PC-3 (cell line): ENCODE results near the gene MXD1. TPM values are rescaled to one million over a fixed set of nuclear protein-coding genes. Genes with fewer than 3 reads are reported as not detected.

Source experiments
- ATAC-seq: fragments of 200-7000 bp; cut with Tn5 transposase; 2 replicates; pipeline ENCODE4 v1.9.1; 2020; ENCODE audit warnings: mild to moderate bottlenecking, moderate library complexity
- BruUV-seq: library from RNA; stranded (reverse); fragments of 400-500 nt; replicated peaks from 2 replicates; lab custom pipeline; 2021; lab: Mats Ljungman, UMichigan
- CTCF ChIA-PET: fragments of 300-600 bp; sonication (Branson Sonifier 250); formaldehyde crosslinking; loops from one replicate; lab custom pipeline; 2022; ENCODE audit warnings: antibody characterized with exemption; lab: Charles Lee
- POLR2A ChIA-PET: fragments of 300-600 bp; sonication (Branson Sonifier 250); formaldehyde crosslinking; loops from one replicate; lab custom pipeline; 2022; ENCODE audit warnings: antibody characterized with exemption; ENCODE audit not compliant: unreplicated experiment; lab: Charles Lee
- DNase-seq: peaks from one replicate; pipeline ENCODE4 v3.0.0-alpha.2; 2015
- H2AFZ ChIP-seq: fragments of 300-600 bp; sonication (generic); 2 replicates; pipeline ENCODE4 v1.6.0; 2016; ENCODE audit warnings: antibody characterized with exemption, low read length
- H3F3A ChIP-seq: fragments of 300-600 bp; sonication (generic); one replicate; pipeline ENCODE4 v1.6.0; 2017; ENCODE audit warnings: antibody characterized with exemption, low read length, control low read depth, mild to moderate bottlenecking; ENCODE audit not compliant: unreplicated experiment
- H3K27ac ChIP-seq: fragments of 300-600 bp; sonication (generic); 2 replicates; pipeline ENCODE4 v1.5.1; 2016; ENCODE audit warnings: mild to moderate bottlenecking, low read length
- H3K27me3 ChIP-seq: fragments of 300-600 bp; sonication (generic); 2 replicates; pipeline ENCODE4 v1.6.1; 2016; ENCODE audit warnings: low read length, mixed read lengths
- H3K36me3 ChIP-seq: fragments of 300-600 bp; sonication (generic); 2 replicates; pipeline ENCODE4 v1.6.1; 2016; ENCODE audit warnings: low read depth, mixed run types, low read length, mixed read lengths
- H3K4me1 ChIP-seq: fragments of 300-600 bp; sonication (generic); 2 replicates; pipeline ENCODE4 v1.5.1; 2016; ENCODE audit warnings: low read length; ENCODE audit not compliant: insufficient read depth
- H3K4me2 ChIP-seq: fragments of 300-600 bp; sonication (generic); 2 replicates; pipeline ENCODE4 v1.6.0; 2016; ENCODE audit warnings: low read length
- H3K4me3 ChIP-seq: fragments of 300-600 bp; sonication (generic); 2 replicates; pipeline ENCODE4 v1.5.1; 2016; ENCODE audit warnings: mild to moderate bottlenecking, low read length, mixed read lengths
- H3K79me2 ChIP-seq: fragments of 300-600 bp; sonication (generic); 2 replicates; pipeline ENCODE4 v1.6.1; 2017; ENCODE audit warnings: low read length, mixed read lengths
- H3K9ac ChIP-seq: fragments of 300-600 bp; sonication (generic); 2 replicates; pipeline ENCODE4 v1.6.0; 2016; ENCODE audit warnings: mild to moderate bottlenecking, low read length
- H3K9me2 ChIP-seq: fragments of 300-600 bp; sonication (generic); replicated peaks from 2 replicates; pipeline ENCODE4 v1.6.1; 2016; ENCODE audit warnings: mixed run types, low read length, mixed read lengths
- H3K9me3 ChIP-seq: fragments of 300-600 bp; sonication (generic); 2 replicates; pipeline ENCODE4 v1.6.1; 2016; ENCODE audit warnings: low read length, mixed read lengths
- H4K20me1 ChIP-seq: fragments of 300-600 bp; sonication (generic); 2 replicates; pipeline ENCODE4 v1.6.1; 2016; ENCODE audit warnings: low read length, mixed read lengths
- EZH2 ChIP-seq: fragments of 300-600 bp; sonication (generic); IDR thresholded peaks from one replicate; pipeline ENCODE4 v1.6.1; 2017; ENCODE audit warnings: antibody characterized with exemption, mild to moderate bottlenecking, low read length; ENCODE audit not compliant: unreplicated experiment
- EZH2phosphoT487 ChIP-seq: fragments of 300-600 bp; sonication (generic); IDR thresholded peaks from 2 replicates; pipeline ENCODE4 v1.6.1; 2018; ENCODE audit warnings: mild to moderate bottlenecking, antibody characterized with exemption, low read length, borderline replicate concordance
- intact Hi-C: fragments of 100-400 bp; cut with micrococcal nuclease; formaldehyde crosslinking; loops from 2 replicates; pipeline ENCODE4 v1.9.0; 2023
- total RNA-seq: library from RNA; depleted of rRNA; stranded (reverse); fragments of >200 nt; gene quantifications from 2 replicates; pipeline ENCODE4 v1.2.3, GENCODE V29; 2014
- TF ChIP-seq, protein P1 (sequence below): fragments of 300-600 bp; sonication (generic); conservative IDR thresholded peaks from 2 replicates; pipeline ENCODE4 v1.5.1; 2017; ENCODE audit warnings: antibody characterized with exemption, low read depth, mild to moderate bottlenecking, low read length

Gene MXD1
- total RNA-seq, 1 experiment from 2014 or later = 6.8 TPM

DNA sequence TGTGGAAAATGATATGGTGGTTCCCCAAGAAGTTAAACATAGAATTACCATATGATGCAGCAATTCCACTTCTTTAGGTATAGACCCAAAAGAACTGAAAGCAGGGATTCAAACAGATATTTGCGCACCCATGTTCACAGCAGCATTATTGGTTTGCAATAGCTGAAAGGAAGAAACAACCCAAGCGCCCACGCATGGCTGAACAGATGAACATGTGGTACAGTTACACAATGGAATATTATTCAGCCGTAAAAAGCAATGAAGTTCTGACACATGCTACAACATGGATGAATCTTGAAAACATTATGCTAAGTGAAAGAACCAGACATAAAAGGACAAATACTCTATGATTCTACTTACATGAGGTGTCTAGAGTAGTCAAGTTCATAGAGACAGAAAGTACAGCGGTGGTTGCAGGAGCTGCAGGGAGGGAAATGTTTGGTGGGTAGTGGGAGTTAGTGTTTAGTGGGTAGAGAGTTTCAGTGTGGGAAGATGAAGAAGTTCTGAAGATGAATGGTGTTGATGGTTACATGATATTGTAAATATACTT, 73.3 kb downstream of the MXD1 start:
- intact Hi-C loops = loop anchor here (2.0 to 5.0 kb wide), 2 partner anchors 41 to 56 kb away; no protein-coding TSS in a partner anchor
- no peak for ATAC-seq

DNA sequence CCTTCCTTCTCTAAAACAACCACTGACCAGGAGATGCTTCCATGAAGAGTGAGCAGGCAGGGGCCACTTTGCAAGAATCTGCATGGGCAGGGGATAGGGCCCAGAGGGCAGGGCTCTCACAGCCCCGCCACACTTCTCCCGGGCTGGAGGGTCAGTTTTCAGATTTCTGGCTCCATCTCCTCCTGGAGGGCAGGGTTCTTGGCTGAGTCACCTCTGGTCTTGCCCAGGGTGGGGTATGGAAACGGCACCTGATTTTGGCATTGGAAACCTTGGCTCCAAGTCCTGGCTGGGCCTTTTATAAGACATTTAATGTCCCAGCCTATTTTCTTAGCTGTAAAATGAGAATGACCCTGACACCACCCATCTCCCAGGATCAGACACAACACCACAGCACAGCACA, 74.1 kb downstream of the MXD1 start:
- Histone ChIP-seq H3K27ac (peak overlapping the region; percentile 94), H4K20me1 (no peaks in the 10 kb centered on the region), H3K4me1 (peaks cover 17% of the 10 kb centered on the region), H3K9me3 (no peaks in the 10 kb centered on the region), H3K9me2 (no peaks in the 10 kb centered on the region), H3F3A (no peaks in the 10 kb centered on the region), H3K36me3 (no peaks in the 10 kb centered on the region), H2AFZ (peak overlapping the region; percentile 64), H3K4me2 (peak overlapping the region; percentile 76), H3K27me3 (no peaks in the 10 kb centered on the region), H3K4me3 (peak overlapping the region; percentile 34; the same call in 1 of the 2 replicates), H3K79me2 (no peaks in the 10 kb centered on the region), H3K9ac (peak overlapping the region; percentile 65)
- POLR2A ChIA-PET = no interaction called here
- no peak for TF ChIP-seq EZH2
- TF ChIP-seq EZH2phosphoT487 = no peak
- TF ChIP-seq, protein P1, sequence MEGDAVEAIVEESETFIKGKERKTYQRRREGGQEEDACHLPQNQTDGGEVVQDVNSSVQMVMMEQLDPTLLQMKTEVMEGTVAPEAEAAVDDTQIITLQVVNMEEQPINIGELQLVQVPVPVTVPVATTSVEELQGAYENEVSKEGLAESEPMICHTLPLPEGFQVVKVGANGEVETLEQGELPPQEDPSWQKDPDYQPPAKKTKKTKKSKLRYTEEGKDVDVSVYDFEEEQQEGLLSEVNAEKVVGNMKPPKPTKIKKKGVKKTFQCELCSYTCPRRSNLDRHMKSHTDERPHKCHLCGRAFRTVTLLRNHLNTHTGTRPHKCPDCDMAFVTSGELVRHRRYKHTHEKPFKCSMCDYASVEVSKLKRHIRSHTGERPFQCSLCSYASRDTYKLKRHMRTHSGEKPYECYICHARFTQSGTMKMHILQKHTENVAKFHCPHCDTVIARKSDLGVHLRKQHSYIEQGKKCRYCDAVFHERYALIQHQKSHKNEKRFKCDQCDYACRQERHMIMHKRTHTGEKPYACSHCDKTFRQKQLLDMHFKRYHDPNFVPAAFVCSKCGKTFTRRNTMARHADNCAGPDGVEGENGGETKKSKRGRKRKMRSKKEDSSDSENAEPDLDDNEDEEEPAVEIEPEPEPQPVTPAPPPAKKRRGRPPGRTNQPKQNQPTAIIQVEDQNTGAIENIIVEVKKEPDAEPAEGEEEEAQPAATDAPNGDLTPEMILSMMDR = no peak
- CTCF ChIA-PET = no interaction called here
- BruUV-seq = no TSS peak
- intact Hi-C loops = loop anchor here (2.0 to 5.0 kb wide), 2 partner anchors 42 to 57 kb away; no protein-coding TSS in a partner anchor
- DNase-seq (peak; percentile 74), ATAC-seq (peak; percentile 87)

More for the DNA sequence above, 73.3 kb downstream of the MXD1 start:
- no peak overlapping the region for H3K4me2 ChIP-seq
- TF ChIP-seq EZH2phosphoT487 (no peak), EZH2 (no peak)
- TF ChIP-seq, protein P1 = no peak
- H3K9ac ChIP-seq = no peak overlapping the region
- peak overlapping the region; percentile 94 for H3K27ac ChIP-seq
- BruUV-seq = no TSS peak
- H2AFZ ChIP-seq = no peak overlapping the region
- H3K9me3 ChIP-seq = no peaks in the 10 kb centered on the region
- no peaks in the 10 kb centered on the region for H3K36me3 ChIP-seq
- peaks cover 17% of the 10 kb centered on the region for H3K4me1 ChIP-seq
- H3K27me3 ChIP-seq = no peaks in the 10 kb centered on the region
- no peaks in the 10 kb centered on the region for H4K20me1 ChIP-seq
- no peak for DNase-seq
- no peak overlapping the region for H3K4me3 ChIP-seq
- POLR2A ChIA-PET = no interaction called here
- no peaks in the 10 kb centered on the region for H3K79me2 ChIP-seq
- no peaks in the 10 kb centered on the region for H3F3A ChIP-seq
- no peaks in the 10 kb centered on the region for H3K9me2 ChIP-seq
- CTCF ChIA-PET = no interaction called here

GRCh38 chr2:69989441-69990105, 74.7 kb downstream of the MXD1 start:
- H4K20me1 ChIP-seq = no peaks in the 10 kb centered on the region
- no peaks in the 10 kb centered on the region for H3K9me3 ChIP-seq
- peak; percentile 73 for ATAC-seq
- peak overlapping the region; percentile 94 for H3K27ac ChIP-seq
- no TSS peak for BruUV-seq
- no peaks in the 10 kb centered on the region for H3K27me3 ChIP-seq
- no peaks in the 10 kb centered on the region for H3K79me2 ChIP-seq
- H3K4me1 ChIP-seq = peaks cover 17% of the 10 kb centered on the region
- H3K4me3 ChIP-seq = peak overlapping the region; percentile 34; the same call in 1 of the 2 replicates
- H3K36me3 ChIP-seq = no peaks in the 10 kb centered on the region
- H3K9me2 ChIP-seq = no peaks in the 10 kb centered on the region
- H3F3A ChIP-seq = no peaks in the 10 kb centered on the region
- intact Hi-C loops = loop anchor here (2.0 to 5.0 kb wide), 2 partner anchors 43 to 57 kb away; no protein-coding TSS in a partner anchor
- H3K9ac ChIP-seq = peak overlapping the region; percentile 65
- TF ChIP-seq EZH2phosphoT487 (no peak), EZH2 (no peak)
- TF ChIP-seq, protein P1 = no peak
- H2AFZ ChIP-seq = peak overlapping the region; percentile 64
- ChIA-PET CTCF (no interaction called here), POLR2A (no interaction called here)
- peak; percentile 75 for DNase-seq
- peak overlapping the region; percentile 76 for H3K4me2 ChIP-seq
